DOHH2 (cell line): ENCODE measurements around the gene SETDB1.

Experiments
- H3F3A ChIP-seq: fragments of 200-600 bp; sonication (generic), shearing (Covaris generic); 2 replicates; pipeline ENCODE4 v1.6.0; 2016; ENCODE audit warnings: antibody characterized with exemption, mild to moderate bottlenecking; ENCODE audit not compliant: control insufficient read depth, insufficient read depth
- H3K27ac ChIP-seq: fragments of 200-600 bp; sonication (generic); 2 replicates; pipeline ENCODE4 v1.5.1; 2014; ENCODE audit warnings: low read depth, mild to moderate bottlenecking, low read length, moderate library complexity
- H3K27me3 ChIP-seq: fragments of 200-600 bp; sonication (generic); 2 replicates; pipeline ENCODE4 v1.6.1; 2014; ENCODE audit warnings: mild to moderate bottlenecking, low read length, mixed read lengths; ENCODE audit not compliant: control insufficient read depth
- H3K36me3 ChIP-seq: fragments of 200-600 bp; sonication (generic); 2 replicates; pipeline ENCODE4 v1.6.1; 2014; ENCODE audit warnings: mild to moderate bottlenecking, low read length, moderate library complexity, mixed read lengths; ENCODE audit not compliant: control insufficient read depth
- H3K4me1 ChIP-seq: fragments of 200-600 bp; sonication (generic); 2 replicates; pipeline ENCODE4 v1.6.1; 2014; ENCODE audit warnings: mild to moderate bottlenecking, low read length, mixed read lengths; ENCODE audit not compliant: control insufficient read depth
- H3K4me2 ChIP-seq: fragments of 200-600 bp; sonication (generic); 2 replicates; pipeline ENCODE4 v1.6.0; 2014; ENCODE audit warnings: mild to moderate bottlenecking, low read length, moderate library complexity
- H3K4me3 ChIP-seq: fragments of 200-600 bp; sonication (generic); 2 replicates; pipeline ENCODE4 v1.5.1; 2014; ENCODE audit warnings: mild to moderate bottlenecking, low read length, mixed read lengths
- H3K79me2 ChIP-seq: fragments of 200-600 bp; sonication (generic); 2 replicates; pipeline ENCODE4 v1.6.1; 2014; ENCODE audit warnings: mild to moderate bottlenecking, low read length, mixed read lengths; ENCODE audit not compliant: control insufficient read depth
- H3K9me2 ChIP-seq: fragments of 200-600 bp; sonication (generic); replicated peaks from 2 replicates; pipeline ENCODE4 v1.6.1; 2014; ENCODE audit warnings: mild to moderate bottlenecking, low read length, mixed read lengths; ENCODE audit not compliant: control insufficient read depth
- H3K9me3 ChIP-seq: fragments of 200-600 bp; sonication (generic); 2 replicates; pipeline ENCODE4 v1.6.1; 2014; ENCODE audit warnings: antibody characterized with exemption, low read length, mixed read lengths; ENCODE audit not compliant: control insufficient read depth, insufficient read depth
- H4K20me1 ChIP-seq: fragments of 200-600 bp; sonication (generic); 2 replicates; pipeline ENCODE4 v1.6.0; 2014; ENCODE audit warnings: low read depth, mild to moderate bottlenecking, antibody characterized with exemption, low read length, moderate library complexity; ENCODE audit not compliant: control insufficient read depth, insufficient read depth
- CTCF ChIP-seq: fragments of 200-600 bp; sonication (generic); IDR thresholded peaks from one replicate; pipeline ENCODE4 v1.5.1; 2014; ENCODE audit warnings: antibody characterized with exemption, mild to moderate bottlenecking, low read depth, low read length; ENCODE audit not compliant: poor library complexity, severe bottlenecking
- EZH2phosphoT487 ChIP-seq: fragments of 200-600 bp; sonication (generic); IDR thresholded peaks from 2 replicates; pipeline ENCODE4 v1.6.1; 2017; ENCODE audit warnings: borderline replicate concordance, mild to moderate bottlenecking, antibody characterized with exemption, low read length, moderate library complexity, mixed read lengths

The SETDB1 gene

GRCh38 chr1:150992626-150993025, 66.5 kb downstream of the SETDB1 start:
- Histone ChIP-seq H3F3A (no peaks in the 10 kb centered on the region), H3K4me1 (no peaks in the 10 kb centered on the region), H3K4me2 (no peak overlapping the region), H3K4me3 (no peak overlapping the region), H4K20me1 (no peaks in the 10 kb centered on the region), H3K27ac (no peak overlapping the region), H3K36me3 (no peaks in the 10 kb centered on the region), H3K9me3 (no peaks in the 10 kb centered on the region), H3K79me2 (no peaks in the 10 kb centered on the region), H3K9me2 (no peaks in the 10 kb centered on the region), H3K27me3 (no peaks in the 10 kb centered on the region)
- TF ChIP-seq EZH2phosphoT487 (no peak), CTCF (no peak)

- Histone ChIP-seq H3K4me2 (no peak overlapping the region), H3K79me2 (no peaks in the 10 kb centered on the region), H3K27ac (no peak overlapping the region), H3K36me3 (no peaks in the 10 kb centered on the region), H3K4me1 (no peaks in the 10 kb centered on the region), H3K9me2 (no peaks in the 10 kb centered on the region), H4K20me1 (no peaks in the 10 kb centered on the region), H3K9me3 (no peaks in the 10 kb centered on the region), H3K4me3 (no peak overlapping the region), H3K27me3 (no peaks in the 10 kb centered on the region), H3F3A (no peaks in the 10 kb centered on the region)
- no peak for TF ChIP-seq CTCF
- TF ChIP-seq EZH2phosphoT487, result no peak
Observed at GRCh38 chr1:150994248-150994647, 68.1 kb downstream of the SETDB1 start.

GRCh38 chr1:150995460-150995859, 69.3 kb downstream of the SETDB1 start:
- H3F3A ChIP-seq, result no peaks in the 10 kb centered on the region
- H3K4me3 ChIP-seq, result no peak overlapping the region
- no peak overlapping the region for H3K27ac ChIP-seq
- no peak overlapping the region for H3K4me2 ChIP-seq
- TF ChIP-seq CTCF (no peak), EZH2phosphoT487 (no peak)
- no peaks in the 10 kb centered on the region for H3K27me3 ChIP-seq
- H3K36me3 ChIP-seq, result no peaks in the 10 kb centered on the region
- H3K4me1 ChIP-seq, result no peaks in the 10 kb centered on the region
- no peaks in the 10 kb centered on the region for H3K9me3 ChIP-seq
- no peaks in the 10 kb centered on the region for H4K20me1 ChIP-seq
- no peaks in the 10 kb centered on the region for H3K9me2 ChIP-seq
- H3K79me2 ChIP-seq, result no peaks in the 10 kb centered on the region

- no peak overlapping the region for H3K4me3 ChIP-seq
- no peaks in the 10 kb centered on the region for H3K9me3 ChIP-seq
- no peak overlapping the region for H3K4me2 ChIP-seq
- H4K20me1 ChIP-seq, result no peaks in the 10 kb centered on the region
- TF ChIP-seq CTCF, result peak; percentile 73
- no peak for TF ChIP-seq EZH2phosphoT487
- no peaks in the 10 kb centered on the region for H3K4me1 ChIP-seq
- no peaks in the 10 kb centered on the region for H3K79me2 ChIP-seq
- H3K9me2 ChIP-seq, result no peaks in the 10 kb centered on the region
- no peak overlapping the region for H3K27ac ChIP-seq
- H3K36me3 ChIP-seq, result no peaks in the 10 kb centered on the region
- no peaks in the 10 kb centered on the region for H3F3A ChIP-seq
- H3K27me3 ChIP-seq, result no peaks in the 10 kb centered on the region
Observed at GRCh38 chr1:150995896-150996295, 69.7 kb downstream of the SETDB1 start.
